Naive B cell (primary cell): ENCODE data around the gene BCCIP. TPM values are rescaled to one million over a fixed set of nuclear protein-coding genes. Genes with fewer than 3 reads are reported as not detected.

Source experiments
- ATAC-seq, 2 donors: fragments of 150-1000 bp; cut with Tn5 transposase; 2 replicates each; pipeline ENCODE4 v1.10.0; 2021; ENCODE audit warnings: low read depth in 2 of 2, mild to moderate bottlenecking in 2 of 2, moderate library complexity in 2 of 2
- DNase-seq: peaks from one replicate; pipeline ENCODE4 v3.0.0; 2022
- H3K27ac Mint-ChIP-seq, 6 donors: one replicate each; pipeline ENCODE4 v1.8.0; 2020 to 2022; ENCODE audit warnings: mild to moderate bottlenecking in 6 of 6, mixed read lengths in 6 of 6, moderate library complexity in 5 of 6, inconsistent platforms in 2 of 6
- H3K27me3 Mint-ChIP-seq, 3 donors: one replicate each; pipeline ENCODE4 v1.8.0; 2021 to 2022; ENCODE audit warnings: mixed read lengths in 3 of 3, mild to moderate bottlenecking in 1 of 3
- H3K36me3 Mint-ChIP-seq, 2 donors: one replicate each; pipeline ENCODE4 v1.8.0; 2020 to 2022; ENCODE audit warnings: mixed read lengths in 2 of 2, inconsistent platforms in 1 of 2, mild to moderate bottlenecking in 1 of 2
- H3K4me1 Mint-ChIP-seq, 3 donors: one replicate each; pipeline ENCODE4 v1.8.0; 2020 to 2022; ENCODE audit warnings: mixed read lengths in 3 of 3, inconsistent platforms in 1 of 3, mild to moderate bottlenecking in 1 of 3, moderate library complexity in 1 of 3
- H3K4me3 Mint-ChIP-seq, 8 donors: one replicate each; pipeline ENCODE4 v1.8.0; 2020 to 2022; ENCODE audit warnings: mild to moderate bottlenecking in 8 of 8, mixed read lengths in 8 of 8, moderate library complexity in 8 of 8, inconsistent platforms in 2 of 8
- H3K9me3 Mint-ChIP-seq, 7 donors: one replicate each; pipeline ENCODE4 v1.8.0; 2020 to 2022; ENCODE audit warnings: mixed read lengths in 7 of 7, mild to moderate bottlenecking in 5 of 7, inconsistent platforms in 2 of 7, moderate library complexity in 1 of 7
- polyA plus RNA-seq, 6 donors: library from polyadenylated mRNA; unstranded; fragments of 300-500 nt; fragmentation: Illumina TruSeq; gene quantifications; one replicate each; pipeline ENCODE4 v1.2.3, GENCODE V29; 2021; ENCODE audit warnings: low read depth in 6 of 6

The BCCIP gene
- 100 to 1,000 TPM in 1 of 6 donors, 10 to 100 TPM in 5; 73.7 to 109 (median 85.7) TPM for polyA plus RNA-seq

GRCh38 chr10:125822878-125823662 is at the start of gene BCCIP, which contains the start of gene UROS:
BCCIP (plus strand) TSS chr10:125823546; CDS start chr10:125823558, 12 bp downstream.
UROS (minus strand) TSS chr10:125823258; CDS start chr10:125816499, 6,759 bp downstream.
- DNase-seq (peak; percentile 94), ATAC-seq (peak; percentile 79 to 85)
- peaks cover 13 to 30% (median 14%) of the 10 kb centered on the region in 3 donors for H3K4me1 Mint-ChIP-seq
- H3K27ac Mint-ChIP-seq: peak within 1 kb of the TSS; percentile 42 to 89 (median 58)
- H3K4me3 Mint-ChIP-seq: peak within 1 kb of the TSS in 4 of 8 donors; percentile 81 to 95 (median 87)
- H3K27me3 Mint-ChIP-seq: no peaks in the 10 kb centered on the region
- no peaks in the 10 kb centered on the region for H3K9me3 Mint-ChIP-seq
- H3K36me3 Mint-ChIP-seq: peaks cover under 1 to 13% of the 10 kb centered on the region in 2 donors

- Mint-ChIP-seq H3K9me3 (peaks cover 0 to 5% (median 0%) of the 10 kb centered on the region in 7 donors), H3K27me3 (peaks cover 0 to 20% (median 13%) of the 10 kb centered on the region in 3 donors), H3K36me3 (peaks cover 0 to 8% of the 10 kb centered on the region in 2 donors), H3K4me1 (no peaks in the 10 kb centered on the region), H3K27ac (no peak overlapping the region), H3K4me3 (no peak overlapping the region)
- ATAC-seq: no peak
- no peak for DNase-seq
These were observed 49.4 kb upstream of the BCCIP start for GRCh38 chr10:125773687-125774543.

GRCh38 chr10:125774581-125775191 is 48.7 kb upstream of the BCCIP start:
- ATAC-seq (no peak), DNase-seq (no peak)
- H3K27ac Mint-ChIP-seq: no peak overlapping the region
- no peaks in the 10 kb centered on the region for H3K4me1 Mint-ChIP-seq
- peaks cover 0 to 5% (median 0%) of the 10 kb centered on the region in 7 donors for H3K9me3 Mint-ChIP-seq
- H3K27me3 Mint-ChIP-seq: peaks cover 0 to 20% (median 13%) of the 10 kb centered on the region in 3 donors
- peaks cover 0 to 8% of the 10 kb centered on the region in 2 donors for H3K36me3 Mint-ChIP-seq
- no peak overlapping the region for H3K4me3 Mint-ChIP-seq

- Mint-ChIP-seq H3K9me3 (peaks cover 0 to 5% (median 0%) of the 10 kb centered on the region in 7 donors), H3K27me3 (peaks cover 0 to 20% (median 13%) of the 10 kb centered on the region in 3 donors), H3K4me1 (no peaks in the 10 kb centered on the region), H3K36me3 (peaks cover 0 to 8% of the 10 kb centered on the region in 2 donors), H3K27ac (no peak within 1 kb of the TSS), H3K4me3 (peak within 1 kb of the TSS in 1 of 8 donors; percentile 7)
- ATAC-seq (no peak), DNase-seq (no peak)
These were observed 47.7 kb upstream of the BCCIP start, which contains the start of gene MMP21 for GRCh38 chr10:125775491-125776106. MMP21 (minus strand) TSS chr10:125775821; CDS start chr10:125775821, 0 bp downstream.

- Mint-ChIP-seq H3K4me3 (no peak overlapping the region), H3K4me1 (no peaks in the 10 kb centered on the region), H3K27ac (peak overlapping the region in 1 of 6 donors; percentile 19), H3K27me3 (peaks cover 0 to 20% (median 13%) of the 10 kb centered on the region in 3 donors), H3K9me3 (peaks cover 0 to 5% (median 0%) of the 10 kb centered on the region in 7 donors), H3K36me3 (peaks cover 0 to 8% of the 10 kb centered on the region in 2 donors)
- ATAC-seq (no peak), DNase-seq (no peak)
These were observed 45.5 kb upstream of the BCCIP start for GRCh38 chr10:125777806-125778205.

- no peak overlapping the region for H3K27ac Mint-ChIP-seq
- peak overlapping the region in 1 of 8 donors; percentile 12 for H3K4me3 Mint-ChIP-seq
- no peaks in the 10 kb centered on the region for H3K4me1 Mint-ChIP-seq
- H3K36me3 Mint-ChIP-seq: peaks cover 0 to 8% of the 10 kb centered on the region in 2 donors
- H3K27me3 Mint-ChIP-seq: peaks cover 0 to 20% (median 13%) of the 10 kb centered on the region in 3 donors
- ATAC-seq (no peak), DNase-seq (no peak)
- H3K9me3 Mint-ChIP-seq: peaks cover 0 to 5% (median 0%) of the 10 kb centered on the region in 7 donors
These were observed 44.8 kb upstream of the BCCIP start for GRCh38 chr10:125778556-125778955.

- no peak for DNase-seq
- Mint-ChIP-seq H3K4me3 (no peak overlapping the region), H3K4me1 (no peaks in the 10 kb centered on the region), H3K36me3 (peaks cover 0 to under 1% of the 10 kb centered on the region in 2 donors), H3K9me3 (peaks cover 0 to 2% (median 0%) of the 10 kb centered on the region in 7 donors), H3K27ac (peak overlapping the region in 1 of 6 donors; percentile 35), H3K27me3 (peaks cover 0 to 12% (median 6%) of the 10 kb centered on the region in 3 donors)
- no peak for ATAC-seq
These were observed 43.7 kb upstream of the BCCIP start for GRCh38 chr10:125779403-125780327.

GRCh38 chr10:125781374-125781773 is 42.0 kb upstream of the BCCIP start:
- DNase-seq: no peak
- ATAC-seq: no peak
- no peaks in the 10 kb centered on the region for H3K4me1 Mint-ChIP-seq
- no peaks in the 10 kb centered on the region for H3K36me3 Mint-ChIP-seq
- no peak overlapping the region for H3K27ac Mint-ChIP-seq
- H3K27me3 Mint-ChIP-seq: peaks cover 0 to 11% (median 6%) of the 10 kb centered on the region in 3 donors
- peaks cover 0 to 2% (median 0%) of the 10 kb centered on the region in 7 donors for H3K9me3 Mint-ChIP-seq
- H3K4me3 Mint-ChIP-seq: no peak overlapping the region

GRCh38 chr10:125782054-125782453 is 41.3 kb upstream of the BCCIP start:
- DNase-seq (no peak), ATAC-seq (no peak)
- Mint-ChIP-seq H3K27ac (no peak overlapping the region), H3K9me3 (peaks cover 0 to 2% (median 0%) of the 10 kb centered on the region in 7 donors), H3K27me3 (peaks cover 0 to 11% (median 6%) of the 10 kb centered on the region in 3 donors), H3K36me3 (no peaks in the 10 kb centered on the region), H3K4me1 (peaks cover 0 to 2% (median 0%) of the 10 kb centered on the region in 3 donors), H3K4me3 (no peak overlapping the region)

GRCh38 chr10:125782616-125783015 is 40.7 kb upstream of the BCCIP start:
- H3K4me3 Mint-ChIP-seq: no peak overlapping the region
- ATAC-seq (no peak), DNase-seq (no peak)
- peaks cover 0 to 9% (median 6%) of the 10 kb centered on the region in 3 donors for H3K27me3 Mint-ChIP-seq
- peaks cover 0 to 2% (median 0%) of the 10 kb centered on the region in 7 donors for H3K9me3 Mint-ChIP-seq
- no peak overlapping the region for H3K27ac Mint-ChIP-seq
- H3K36me3 Mint-ChIP-seq: peaks cover 0 to 1% of the 10 kb centered on the region in 2 donors
- H3K4me1 Mint-ChIP-seq: peaks cover 0 to 2% (median 0%) of the 10 kb centered on the region in 3 donors

- H3K36me3 Mint-ChIP-seq: peaks cover 0 to 8% of the 10 kb centered on the region in 2 donors
- H3K27ac Mint-ChIP-seq: peak overlapping the region in 1 of 6 donors; percentile 40
- peaks cover 0 to 2% (median 0%) of the 10 kb centered on the region in 7 donors for H3K9me3 Mint-ChIP-seq
- H3K4me1 Mint-ChIP-seq: peaks cover 0 to 2% (median 0%) of the 10 kb centered on the region in 3 donors
- no peak overlapping the region for H3K4me3 Mint-ChIP-seq
- ATAC-seq (no peak), DNase-seq (no peak)
- peaks cover 0 to 1% (median under 1%) of the 10 kb centered on the region in 3 donors for H3K27me3 Mint-ChIP-seq
These were observed 39.9 kb upstream of the BCCIP start for GRCh38 chr10:125783408-125783807.
